ENCODE data around the gene GRK3.
"Not testable (repeated sequence)": the region's sequence is repeated elsewhere in the genome, so short reads cannot be mapped to it uniquely, and the experiment has no call there.

The GRK3 gene

DNA sequence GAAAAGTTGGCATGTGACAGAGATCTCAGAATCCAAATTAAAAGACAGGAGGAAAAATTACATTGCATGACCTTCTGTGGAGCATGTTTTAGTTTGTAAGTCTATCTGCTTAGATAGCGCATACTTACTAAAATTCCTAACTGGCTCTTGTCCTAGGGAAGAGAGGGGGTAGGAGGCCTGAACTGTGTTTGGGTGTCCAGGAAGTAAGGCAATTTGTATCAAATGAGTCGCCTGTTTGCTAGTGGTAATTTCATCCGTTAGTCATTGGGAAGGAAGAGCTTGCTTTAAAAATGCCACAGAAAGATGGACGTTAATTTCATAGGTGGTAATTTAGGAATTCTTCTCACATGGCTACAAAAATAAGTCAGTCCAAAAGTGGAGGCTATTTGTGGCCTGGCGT, 18.5 kb downstream of the GRK3 start:
- H3K4me3 ChIP-seq (ENCODE audit: low read depth, low read length): no peak overlapping the region
- TF ChIP-seq, protein P1, sequence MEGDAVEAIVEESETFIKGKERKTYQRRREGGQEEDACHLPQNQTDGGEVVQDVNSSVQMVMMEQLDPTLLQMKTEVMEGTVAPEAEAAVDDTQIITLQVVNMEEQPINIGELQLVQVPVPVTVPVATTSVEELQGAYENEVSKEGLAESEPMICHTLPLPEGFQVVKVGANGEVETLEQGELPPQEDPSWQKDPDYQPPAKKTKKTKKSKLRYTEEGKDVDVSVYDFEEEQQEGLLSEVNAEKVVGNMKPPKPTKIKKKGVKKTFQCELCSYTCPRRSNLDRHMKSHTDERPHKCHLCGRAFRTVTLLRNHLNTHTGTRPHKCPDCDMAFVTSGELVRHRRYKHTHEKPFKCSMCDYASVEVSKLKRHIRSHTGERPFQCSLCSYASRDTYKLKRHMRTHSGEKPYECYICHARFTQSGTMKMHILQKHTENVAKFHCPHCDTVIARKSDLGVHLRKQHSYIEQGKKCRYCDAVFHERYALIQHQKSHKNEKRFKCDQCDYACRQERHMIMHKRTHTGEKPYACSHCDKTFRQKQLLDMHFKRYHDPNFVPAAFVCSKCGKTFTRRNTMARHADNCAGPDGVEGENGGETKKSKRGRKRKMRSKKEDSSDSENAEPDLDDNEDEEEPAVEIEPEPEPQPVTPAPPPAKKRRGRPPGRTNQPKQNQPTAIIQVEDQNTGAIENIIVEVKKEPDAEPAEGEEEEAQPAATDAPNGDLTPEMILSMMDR (IDR thresholded peaks at IDR 0.05; ENCODE audit: low read depth, low read length, missing control alignments): no peak
- DNase-seq (ENCODE audit: low read depth): no peak

DNA sequence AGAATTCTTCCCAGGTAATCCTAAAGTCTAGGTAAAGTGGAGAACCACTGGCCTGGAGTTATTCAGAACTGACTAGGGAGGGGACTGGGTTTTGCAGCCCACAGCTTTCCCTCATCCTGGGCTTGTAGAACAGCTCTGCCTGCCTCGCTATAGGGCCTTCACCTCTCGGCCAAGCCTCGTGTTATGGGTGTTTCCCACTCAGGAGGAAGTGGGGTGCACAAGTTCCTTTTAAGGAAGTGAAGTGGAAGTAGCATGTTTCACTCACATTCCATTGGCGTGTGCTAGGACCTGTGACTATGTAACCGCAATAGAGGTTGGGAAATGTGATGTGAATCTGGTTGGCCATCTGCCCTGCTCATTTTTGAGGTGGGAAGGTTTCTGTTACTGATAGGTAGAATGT, 20.5 kb downstream of the GRK3 start:
- H3K4me3 ChIP-seq (ENCODE audit: low read depth, low read length); DNase-seq (ENCODE audit: low read depth): not testable (repeated sequence)

DNA sequence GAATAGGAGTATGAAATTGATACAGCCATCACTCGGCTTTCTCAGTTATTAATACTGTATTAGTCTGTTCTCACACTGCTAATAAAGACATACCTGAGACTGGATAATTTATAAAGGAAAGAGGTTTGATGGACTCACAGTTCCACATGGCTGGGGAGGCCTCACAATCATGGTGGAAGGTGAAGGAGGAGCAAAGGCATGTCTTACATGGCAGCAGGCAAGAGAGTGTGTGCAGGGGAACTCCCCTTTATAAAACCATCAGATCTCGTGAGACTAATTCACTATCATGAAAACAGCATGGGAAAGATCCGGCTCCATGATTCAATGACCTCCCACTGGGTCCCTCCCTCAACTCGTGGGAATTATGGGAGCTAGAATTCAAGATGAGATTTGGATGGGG, 25.2 kb downstream of the GRK3 start:
- not testable (repeated sequence) for H3K4me3 ChIP-seq (ENCODE audit: low read depth, low read length); DNase-seq (ENCODE audit: low read depth)

DNA sequence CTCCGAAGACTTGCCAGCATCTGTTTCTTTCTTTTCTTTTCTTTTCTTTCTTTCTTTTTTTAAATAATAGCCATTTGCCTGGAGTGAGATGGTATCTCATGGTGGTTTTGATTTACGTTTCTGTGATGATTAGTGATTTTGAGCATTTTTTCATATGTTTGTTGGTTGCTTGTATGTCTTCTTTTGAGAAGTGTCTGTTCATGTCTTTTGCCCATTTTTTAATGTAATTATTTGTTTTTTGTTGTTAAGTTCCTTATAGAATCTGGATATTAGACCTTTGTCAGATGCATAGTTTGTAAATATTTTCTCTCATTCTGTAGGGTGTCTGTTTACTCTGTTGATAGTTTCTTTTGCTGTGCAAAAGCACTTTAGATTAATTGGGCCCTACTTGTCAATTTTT, 28.8 kb downstream of the GRK3 start:
- DNase-seq (ENCODE audit: low read depth); H3K4me3 ChIP-seq (ENCODE audit: low read depth, low read length): not testable (repeated sequence)

GRCh38 chr22:25598609-25599008, 34.1 kb downstream of the GRK3 start:
- H3K4me3 ChIP-seq (ENCODE audit: low read depth, low read length): no peak overlapping the region
- DNase-seq (ENCODE audit: low read depth): no peak
- TF ChIP-seq, protein P1 (IDR thresholded peaks at IDR 0.05; ENCODE audit: low read depth, low read length, missing control alignments): no peak

DNA sequence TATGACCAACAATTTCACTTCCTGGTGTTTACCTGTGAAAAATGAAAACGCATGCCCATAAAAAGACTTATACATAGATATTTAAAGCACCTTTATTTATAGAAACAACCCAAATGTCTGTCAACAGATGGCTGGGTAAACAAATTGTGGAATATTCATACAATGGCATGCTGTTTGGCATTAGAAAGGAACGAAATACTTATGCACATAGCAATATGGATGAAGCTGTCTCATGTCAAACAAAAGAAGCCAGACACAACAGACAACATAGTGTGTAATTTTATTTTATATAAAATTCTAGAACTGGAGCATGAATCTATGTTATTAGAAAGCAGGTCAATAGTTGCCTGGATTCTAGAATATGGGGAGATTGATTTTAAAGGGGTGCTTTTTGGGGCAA, 38.0 kb downstream of the GRK3 start:
- no peak overlapping the region for H3K4me3 ChIP-seq (ENCODE audit: low read depth, low read length)
- TF ChIP-seq, protein P1 (IDR thresholded peaks at IDR 0.05; ENCODE audit: low read depth, low read length, missing control alignments): no peak
- DNase-seq (ENCODE audit: low read depth): no peak

- TF ChIP-seq, protein P1 (IDR thresholded peaks at IDR 0.05; ENCODE audit: low read depth, low read length, missing control alignments): no peak
- H3K4me3 ChIP-seq (ENCODE audit: low read depth, low read length): no peak overlapping the region
- DNase-seq (ENCODE audit: low read depth): no peak
These were observed 38.4 kb downstream of the GRK3 start for GRCh38 chr22:25602916-25603315.

- DNase-seq (ENCODE audit: low read depth): not testable (repeated sequence)
These were observed 40.7 kb downstream of the GRK3 start for GRCh38 chr22:25605146-25605545.

DNA sequence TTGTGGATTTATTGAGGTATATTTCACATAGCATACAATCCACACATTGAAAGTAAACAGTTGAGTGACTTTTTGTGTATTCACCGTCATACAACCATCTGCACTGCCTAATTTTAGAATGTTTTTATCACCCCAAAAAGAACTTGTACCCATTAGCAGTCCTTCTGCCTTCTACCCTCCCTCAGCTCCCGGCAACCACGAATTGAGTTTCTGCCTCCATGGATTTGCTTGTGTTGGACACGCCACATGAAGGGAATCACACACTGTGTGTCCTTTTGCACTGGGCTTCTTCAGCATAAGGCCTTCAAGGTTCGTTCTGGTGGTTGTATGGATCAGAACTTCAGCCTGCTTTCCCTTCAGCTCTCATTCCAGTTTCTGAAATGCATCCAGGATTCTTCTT, 41.1 kb downstream of the GRK3 start:
- not testable (repeated sequence) for H3K4me3 ChIP-seq (ENCODE audit: low read depth, low read length); DNase-seq (ENCODE audit: low read depth)

More at GRCh38 chr22:25605146-25605545, 40.7 kb downstream of the GRK3 start:
- H3K4me3 ChIP-seq (ENCODE audit: low read depth, low read length): not testable (repeated sequence)

- not testable (repeated sequence) for H3K4me3 ChIP-seq (ENCODE audit: low read depth, low read length); DNase-seq (ENCODE audit: low read depth)
These were observed 46.8 kb downstream of the GRK3 start for GRCh38 chr22:25611284-25611683.

DNA sequence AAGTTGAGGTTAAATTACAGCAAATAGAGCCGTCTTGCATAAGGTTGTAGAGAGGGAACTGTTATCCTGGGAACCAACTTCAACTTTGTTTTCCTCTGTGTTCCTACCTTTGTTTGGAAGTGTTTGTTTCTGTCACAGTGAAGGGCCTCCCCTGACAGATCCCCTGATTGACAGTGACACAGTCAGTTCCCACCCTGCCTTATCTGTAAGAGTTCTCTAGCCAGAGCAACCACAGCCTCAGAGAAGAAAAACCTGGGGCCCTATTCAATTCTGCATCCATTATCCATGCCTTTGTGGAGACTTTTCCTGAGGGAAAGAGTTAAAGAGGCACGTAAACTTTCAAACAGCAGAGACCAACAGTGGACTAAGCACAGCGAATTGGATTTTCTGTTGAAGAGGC, 48.7 kb downstream of the GRK3 start:
- H3K4me3 ChIP-seq (ENCODE audit: low read depth, low read length); DNase-seq (ENCODE audit: low read depth): not testable (repeated sequence)

- not testable (repeated sequence) for H3K4me3 ChIP-seq (ENCODE audit: low read depth, low read length); DNase-seq (ENCODE audit: low read depth)
These were observed 49.1 kb downstream of the GRK3 start for GRCh38 chr22:25613558-25613957.

DNA sequence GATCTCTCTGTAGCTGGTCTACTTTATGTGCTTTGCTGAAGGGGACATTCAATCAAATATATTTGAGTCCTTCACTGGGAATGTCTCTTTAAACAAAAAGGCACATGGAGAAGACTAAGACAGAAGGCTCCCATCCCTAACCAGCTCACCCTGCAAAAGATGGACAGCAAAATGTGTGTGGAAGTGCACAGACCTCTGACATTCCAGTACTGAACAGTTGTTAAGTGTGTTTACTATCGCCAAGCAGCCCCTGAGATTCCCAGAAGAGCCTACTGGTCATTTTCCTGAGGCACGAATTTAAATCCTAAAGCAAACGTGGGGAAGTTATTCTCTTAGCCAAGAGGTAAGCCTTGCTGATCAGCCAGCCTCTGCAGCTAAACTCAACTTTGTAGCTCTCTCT, 50.3 kb downstream of the GRK3 start:
- DNase-seq (ENCODE audit: low read depth); H3K4me3 ChIP-seq (ENCODE audit: low read depth, low read length): not testable (repeated sequence)
